ENCODE measurements around the gene CASK. TPM values are rescaled to one million over a fixed set of nuclear protein-coding genes. Genes with fewer than 3 reads are reported as not detected.
A peak's percentile ranks its signal among the peaks of the same experiment; 100 is the strongest.

CASK gene
- total RNA-seq = 100 to 1,000 TPM in 1 of 2 donors, 10 to 100 TPM in 1; 88.3 to 112 TPM
- long read RNA-seq, full-length matches to known transcripts = 14 of 49 reads
- long read RNA-seq, partial matches to known transcripts = 10 of 49 reads
- long read RNA-seq, other reads (novel, unspliced or antisense) = 25 of 49 reads

- ATAC-seq (peak; percentile 90), DNase-seq (peak; percentile 91 to 92)
- intact Hi-C loops (cut with DNase I, micrococcal nuclease) = no loop called here
These were observed at the start of gene CASK for GRCh38 chrX:41923211-41923977. Gene CASK, minus strand, starts transcription at chrX:41923554. Its CDS starts 566 bp downstream, at chrX:41922988.

GRCh38 chrX:41971346-41971745 lies 48.0 kb upstream of the CASK start:
- intact Hi-C loops (cut with DNase I, micrococcal nuclease) = no loop called here
- no peak for DNase-seq
- ATAC-seq = no peak

GRCh38 chrX:41970419-41970818 lies 47.1 kb upstream of the CASK start:
- ATAC-seq = no peak
- no peak for DNase-seq
- intact Hi-C loops (cut with DNase I, micrococcal nuclease) = no loop called here

GRCh38 chrX:41963348-41963747 lies 40.0 kb upstream of the CASK start:
- intact Hi-C loops (cut with DNase I, micrococcal nuclease) = no loop called here
- DNase-seq (no peak), ATAC-seq (peak; percentile 73)

- no peak for DNase-seq
- no peak for ATAC-seq
- intact Hi-C loops (cut with DNase I, micrococcal nuclease) = no loop called here
These were observed 36.8 kb upstream of the CASK start for GRCh38 chrX:41960142-41960541.

GRCh38 chrX:41958861-41959260 lies 35.5 kb upstream of the CASK start:
- DNase-seq (no peak), ATAC-seq (no peak)
- intact Hi-C loops (cut with DNase I, micrococcal nuclease) = no loop called here

GRCh38 chrX:41956027-41956426 lies 32.7 kb upstream of the CASK start:
- intact Hi-C loops (cut with DNase I, micrococcal nuclease) = no loop called here
- ATAC-seq (no peak), DNase-seq (no peak)

- DNase-seq (no peak), ATAC-seq (peak; percentile 40)
- intact Hi-C loops (cut with DNase I, micrococcal nuclease) = no loop called here
These were observed 28.7 kb upstream of the CASK start for GRCh38 chrX:41952102-41952501.

- ATAC-seq = peak; percentile 58
- intact Hi-C loops (cut with DNase I, micrococcal nuclease) = no loop called here
- no peak for DNase-seq
These were observed 23.7 kb upstream of the CASK start for GRCh38 chrX:41946989-41947612.

- ATAC-seq (peak; percentile 96), DNase-seq (peak; percentile 25 to 35)
- intact Hi-C loops (cut with DNase I, micrococcal nuclease) = no loop called here
These were observed 22.9 kb upstream of the CASK start for GRCh38 chrX:41946235-41946634.

GRCh38 chrX:41935832-41936231 lies 12.5 kb upstream of the CASK start:
- DNase-seq = no peak
- intact Hi-C loops (cut with DNase I, micrococcal nuclease) = no loop called here
- ATAC-seq = peak; percentile 90

GRCh38 chrX:41933546-41933945 lies 10.2 kb upstream of the CASK start:
- intact Hi-C loops (cut with DNase I, micrococcal nuclease) = no loop called here
- no peak for ATAC-seq
- no peak for DNase-seq

GRCh38 chrX:41932885-41933284 lies 9.5 kb upstream of the CASK start:
- DNase-seq = no peak
- no peak for ATAC-seq
- intact Hi-C loops (cut with DNase I, micrococcal nuclease) = no loop called here

GRCh38 chrX:41931591-41931990 lies 8.2 kb upstream of the CASK start:
- intact Hi-C loops (cut with DNase I, micrococcal nuclease) = no loop called here
- ATAC-seq (peak; percentile 58), DNase-seq (no peak)

GRCh38 chrX:41923978-41924683 lies 777 bp upstream of the CASK start:
- peak; percentile 59 for ATAC-seq
- DNase-seq = peak; percentile 38 to 44
- intact Hi-C loops (cut with DNase I, micrococcal nuclease) = no loop called here

- ATAC-seq (no peak), DNase-seq (peak; percentile 33 to 52)
- intact Hi-C loops (cut with DNase I, micrococcal nuclease) = no loop called here
These were observed 763 bp downstream of the CASK start for GRCh38 chrX:41922431-41923151.

- ATAC-seq = no peak
- intact Hi-C loops (cut with DNase I, micrococcal nuclease) = no loop called here
- no peak for DNase-seq
These were observed 1.6 kb downstream of the CASK start for GRCh38 chrX:41921492-41922430.

GRCh38 chrX:41919870-41920269 lies 3.5 kb downstream of the CASK start:
- ATAC-seq (no peak), DNase-seq (no peak)
- intact Hi-C loops (cut with DNase I, micrococcal nuclease) = no loop called here

Data from left colon (tissue), 2 donors.